Neural crest cell (in vitro differentiated cells): ENCODE results near the gene ERC2. TPM values are rescaled to one million over a fixed set of nuclear protein-coding genes. Genes with fewer than 3 reads are reported as not detected.

Experiments
- DNase-seq: peaks from one replicate; pipeline ENCODE4 v3.0.0; 2021; ENCODE audit warnings: low read depth, mixed read lengths, low spot score
- H3K27ac Mint-ChIP-seq: one replicate; pipeline ENCODE4 v1.8.0; 2021; ENCODE audit warnings: mild to moderate bottlenecking, mixed read lengths; ENCODE audit not compliant: unreplicated experiment
- H3K27me3 Mint-ChIP-seq: 2 replicates; pipeline ENCODE4 v1.8.0; 2021; ENCODE audit warnings: low read depth, mild to moderate bottlenecking, mixed read lengths
- H3K36me3 Mint-ChIP-seq: 2 replicates; pipeline ENCODE4 v1.8.0; 2021; ENCODE audit warnings: low read depth, mild to moderate bottlenecking, mixed read lengths
- H3K4me1 Mint-ChIP-seq: 2 replicates; pipeline ENCODE4 v1.8.0; 2021; ENCODE audit warnings: mixed read lengths
- H3K4me3 Mint-ChIP-seq: one replicate; pipeline ENCODE4 v1.8.0; 2021; ENCODE audit warnings: mild to moderate bottlenecking, mixed read lengths
- H3K9me3 Mint-ChIP-seq: 2 replicates; pipeline ENCODE4 v1.8.0; 2021; ENCODE audit warnings: mixed read lengths
- total RNA-seq: library from RNA; stranded (reverse); gene quantifications from 2 replicates; pipeline ENCODE4 v1.2.1, GENCODE V29; 2021
- TF ChIP-seq, protein P1 (sequence below): fragments of 200-600 bp; sonication (generic); conservative IDR thresholded peaks from 2 replicates; pipeline ENCODE4 v1.5.0; 2021; ENCODE audit warnings: antibody characterized with exemption, mild to moderate bottlenecking

ERC2 gene
- total RNA-seq, 1 donor from 2014 or later, result 13.5 TPM

DNA sequence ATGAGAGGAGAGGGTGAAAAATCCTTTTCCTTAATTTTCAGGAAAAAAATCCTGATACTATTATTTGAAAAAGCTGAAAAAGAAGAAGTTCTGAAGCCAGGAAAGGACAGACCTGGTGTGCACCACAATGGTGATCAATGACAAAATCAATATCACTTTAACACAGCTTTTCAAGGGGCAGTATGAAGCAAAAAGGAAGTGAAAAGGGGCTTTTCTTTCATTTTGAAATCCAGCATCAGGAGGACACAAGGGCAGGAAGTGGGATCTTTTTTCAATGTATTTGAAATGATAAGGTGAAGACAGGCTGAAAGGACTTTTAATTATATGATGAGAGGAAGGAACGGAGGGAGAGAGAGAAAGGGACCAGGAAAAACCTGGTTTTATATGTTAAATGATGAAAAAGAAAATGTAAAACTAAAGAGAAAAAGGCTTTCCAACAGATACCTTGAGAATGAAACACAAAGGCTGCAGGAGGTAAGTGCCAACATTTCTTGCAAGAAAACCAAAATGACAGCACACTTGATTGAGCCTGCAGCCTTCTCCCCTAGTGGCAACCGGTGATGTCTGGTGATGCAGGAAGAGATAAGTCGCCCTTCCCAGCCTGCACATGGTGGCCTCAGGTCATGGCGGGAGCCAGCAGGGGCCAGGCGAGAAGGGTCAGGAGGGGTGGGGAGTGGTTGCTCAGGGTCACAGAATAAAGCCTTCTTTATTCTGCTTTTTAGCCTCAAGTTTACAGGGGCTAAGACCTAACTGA lies 744.4 kb downstream of the ERC2 start:
- peak overlapping the region; percentile 65 for H3K27ac Mint-ChIP-seq
- H3K9me3 Mint-ChIP-seq, result no peaks in the 10 kb centered on the region
- H3K36me3 Mint-ChIP-seq, result no peaks in the 10 kb centered on the region
- no peaks in the 10 kb centered on the region for H3K27me3 Mint-ChIP-seq
- peaks cover 33% of the 10 kb centered on the region for H3K4me1 Mint-ChIP-seq
- DNase-seq, result peak; percentile 35
- H3K4me3 Mint-ChIP-seq, result no peak overlapping the region
- TF ChIP-seq, protein P1, sequence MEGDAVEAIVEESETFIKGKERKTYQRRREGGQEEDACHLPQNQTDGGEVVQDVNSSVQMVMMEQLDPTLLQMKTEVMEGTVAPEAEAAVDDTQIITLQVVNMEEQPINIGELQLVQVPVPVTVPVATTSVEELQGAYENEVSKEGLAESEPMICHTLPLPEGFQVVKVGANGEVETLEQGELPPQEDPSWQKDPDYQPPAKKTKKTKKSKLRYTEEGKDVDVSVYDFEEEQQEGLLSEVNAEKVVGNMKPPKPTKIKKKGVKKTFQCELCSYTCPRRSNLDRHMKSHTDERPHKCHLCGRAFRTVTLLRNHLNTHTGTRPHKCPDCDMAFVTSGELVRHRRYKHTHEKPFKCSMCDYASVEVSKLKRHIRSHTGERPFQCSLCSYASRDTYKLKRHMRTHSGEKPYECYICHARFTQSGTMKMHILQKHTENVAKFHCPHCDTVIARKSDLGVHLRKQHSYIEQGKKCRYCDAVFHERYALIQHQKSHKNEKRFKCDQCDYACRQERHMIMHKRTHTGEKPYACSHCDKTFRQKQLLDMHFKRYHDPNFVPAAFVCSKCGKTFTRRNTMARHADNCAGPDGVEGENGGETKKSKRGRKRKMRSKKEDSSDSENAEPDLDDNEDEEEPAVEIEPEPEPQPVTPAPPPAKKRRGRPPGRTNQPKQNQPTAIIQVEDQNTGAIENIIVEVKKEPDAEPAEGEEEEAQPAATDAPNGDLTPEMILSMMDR, result no peak

- Mint-ChIP-seq H3K27ac (no peak overlapping the region), H3K9me3 (no peaks in the 10 kb centered on the region), H3K4me3 (no peak overlapping the region), H3K36me3 (no peaks in the 10 kb centered on the region), H3K27me3 (no peaks in the 10 kb centered on the region), H3K4me1 (peaks cover 41% of the 10 kb centered on the region)
- TF ChIP-seq, protein P1, result peak; percentile 62
- peak; percentile 14 for DNase-seq
These were observed 746.4 kb downstream of the ERC2 start for GRCh38 chr3:55721716-55722484.

DNA sequence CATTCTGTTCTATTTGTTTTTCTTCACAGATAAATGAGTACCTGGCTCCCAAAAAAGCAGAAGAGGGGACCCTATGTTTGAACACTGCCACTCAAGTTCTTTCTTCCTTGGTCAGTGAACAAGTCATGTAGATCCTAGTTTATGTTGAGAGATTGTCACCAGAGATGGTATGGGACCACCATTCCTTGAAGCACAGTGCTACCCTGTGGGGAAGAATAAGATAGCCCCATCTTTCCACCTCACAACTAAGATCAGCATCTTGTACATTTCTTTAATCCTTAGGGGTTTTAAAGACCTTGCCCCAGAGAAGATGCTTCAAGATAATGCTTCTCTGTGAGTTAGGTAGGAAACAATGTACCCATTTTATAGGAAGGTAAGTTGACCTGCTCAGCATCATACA lies 747.7 kb downstream of the ERC2 start:
- Mint-ChIP-seq H3K4me3 (no peak overlapping the region), H3K27ac (no peak overlapping the region), H3K36me3 (no peaks in the 10 kb centered on the region), H3K4me1 (peaks cover 41% of the 10 kb centered on the region), H3K27me3 (no peaks in the 10 kb centered on the region), H3K9me3 (no peaks in the 10 kb centered on the region)
- DNase-seq, result no peak
- TF ChIP-seq, protein P1, result no peak

DNA sequence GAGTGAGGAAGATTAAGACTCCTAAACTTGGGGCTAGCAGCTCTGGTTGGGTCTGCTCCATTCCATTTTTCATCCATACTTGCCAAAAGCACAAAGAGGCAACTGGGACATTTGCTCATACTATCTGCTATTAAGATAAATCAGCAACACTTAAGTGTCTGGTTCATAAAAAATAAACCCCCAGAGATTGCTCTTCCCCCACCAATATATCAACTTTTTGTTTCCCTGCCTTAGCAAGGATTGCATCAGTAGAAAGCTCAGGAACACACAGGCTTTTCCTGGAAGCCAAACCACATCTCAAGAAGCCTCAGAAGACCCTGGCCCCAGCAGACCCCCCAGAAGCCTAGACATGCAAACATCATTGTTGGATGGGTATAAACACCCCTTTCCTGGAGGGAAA lies 748.8 kb downstream of the ERC2 start:
- H3K27ac Mint-ChIP-seq, result no peak overlapping the region
- peaks cover 35% of the 10 kb centered on the region for H3K4me1 Mint-ChIP-seq
- no peaks in the 10 kb centered on the region for H3K27me3 Mint-ChIP-seq
- TF ChIP-seq, protein P1, result no peak
- no peaks in the 10 kb centered on the region for H3K36me3 Mint-ChIP-seq
- DNase-seq, result no peak
- no peaks in the 10 kb centered on the region for H3K9me3 Mint-ChIP-seq
- H3K4me3 Mint-ChIP-seq, result no peak overlapping the region

DNA sequence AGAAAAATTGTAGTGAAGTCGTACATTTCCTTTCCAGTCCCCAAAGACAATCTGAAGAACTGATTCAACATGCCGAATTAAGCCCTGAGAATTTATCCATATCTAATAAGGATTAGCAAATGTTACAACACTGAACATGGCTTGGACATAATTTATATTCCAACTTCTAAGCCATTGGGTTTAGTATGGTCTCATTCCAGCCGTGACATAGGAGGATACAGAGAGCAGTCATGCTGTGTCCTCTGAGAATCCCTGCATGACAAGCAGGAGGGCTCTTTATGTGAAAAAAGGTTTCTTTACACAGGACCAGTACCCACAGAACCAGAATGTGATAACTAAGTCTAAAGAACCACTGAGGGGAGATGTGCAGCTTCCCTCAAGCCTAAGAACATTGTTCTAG lies 749.3 kb downstream of the ERC2 start:
- Mint-ChIP-seq H3K9me3 (no peaks in the 10 kb centered on the region), H3K4me1 (peaks cover 31% of the 10 kb centered on the region), H3K27me3 (no peaks in the 10 kb centered on the region), H3K36me3 (no peaks in the 10 kb centered on the region), H3K4me3 (no peak overlapping the region), H3K27ac (no peak overlapping the region)
- TF ChIP-seq, protein P1, result no peak
- no peak for DNase-seq
